ENCODE results near the gene TRAPPC6A. TPM values are rescaled to one million over a fixed set of nuclear protein-coding genes. Genes with fewer than 3 reads are reported as not detected.

The TRAPPC6A gene
- total and polyA plus RNA-seq, 9 of the 15 experiments (the other 6 are each of a cell fraction or from before 2014, with no cell fraction given): 0.82 to 23.6 (median 11.6) TPM

DNA sequence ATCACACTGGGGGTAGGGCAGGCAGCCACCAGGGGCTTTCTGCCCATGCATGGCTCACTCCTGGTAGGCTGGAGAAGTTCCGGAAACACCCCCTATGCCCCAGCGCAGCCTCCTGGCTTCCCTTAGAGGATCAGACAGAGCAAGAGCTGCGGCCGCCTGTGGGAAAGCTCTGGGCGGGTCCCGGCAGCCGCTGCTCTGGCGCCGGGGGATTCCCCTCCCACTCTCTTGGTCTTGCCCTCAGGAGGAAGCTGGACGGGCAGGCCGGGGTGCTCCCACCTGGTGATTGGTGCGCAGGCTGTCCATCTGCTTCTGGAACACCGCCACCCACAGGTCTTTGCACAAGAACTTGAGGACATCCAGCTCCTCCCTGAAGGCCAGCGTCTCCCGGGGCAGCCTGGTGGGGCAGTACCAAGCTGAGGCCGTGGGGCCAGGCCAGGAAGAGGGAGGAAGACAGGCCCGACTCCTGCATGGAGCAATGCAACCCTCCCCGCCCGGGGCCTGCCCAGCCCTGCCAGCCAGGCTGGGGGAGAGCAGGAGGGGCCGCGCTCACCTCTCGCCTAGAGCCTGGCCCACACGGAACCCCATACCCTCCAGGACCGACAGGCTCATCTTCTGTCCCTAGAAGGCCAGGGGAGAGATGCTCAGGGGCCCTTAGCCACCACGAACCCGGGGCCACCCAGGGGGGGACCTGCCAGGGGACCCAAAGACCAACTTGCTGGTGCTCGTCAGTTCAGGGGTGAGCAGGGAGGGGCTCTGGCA lies 13.3 kb downstream of the TRAPPC6A start (continued):
- TF ChIP-seq RBM39 (optimal IDR thresholded peaks at IDR 0.05; ENCODE audit: low read depth, low read length): no peak
- no peak for TF ChIP-seq TCF3 (CRISPR knock-in tag; IDR thresholded peaks at IDR 0.05)
- TF ChIP-seq FOXO4 (CRISPR knock-in tag; IDR thresholded peaks at IDR 0.05): no peak
- TF ChIP-seq PKNOX1 (IDR thresholded peaks at IDR 0.05): peak; percentile 94
- no peak for TF ChIP-seq FOXK1 (CRISPR knock-in tag; IDR thresholded peaks at IDR 0.05; ENCODE audit: borderline replicate concordance)
- no peak for TF ChIP-seq ZNF699 (CRISPR knock-in tag; IDR thresholded peaks at IDR 0.05; ENCODE audit: insufficient replicate concordance)
- no peak for TF ChIP-seq CHD2 (IDR thresholded peaks at IDR 0.05; ENCODE audit: low read depth, low read length)
- no peak for TF ChIP-seq PCBP1 (IDR thresholded peaks at IDR 0.05; ENCODE audit: low read depth, low read length, poor library complexity, severe bottlenecking)
- no peak for TF ChIP-seq MTF1 (CRISPR knock-in tag; IDR thresholded peaks at IDR 0.05; ENCODE audit: borderline replicate concordance)
- no peak for TF ChIP-seq CCAR2 (IDR thresholded peaks at IDR 0.05; ENCODE audit: low read depth, low read length)
- peak; percentile 87 for TF ChIP-seq ZNF263 (CRISPR knock-in tag; IDR thresholded peaks at IDR 0.05; ENCODE audit: borderline replicate concordance)
- TF ChIP-seq U2AF2 (optimal IDR thresholded peaks at IDR 0.05; ENCODE audit: low read depth, low read length): no peak
- TF ChIP-seq RHOXF2B (CRISPR knock-in tag; conservative IDR thresholded peaks at IDR 0.05): no peak
- TF ChIP-seq RBM14 (IDR thresholded peaks at IDR 0.05; ENCODE audit: borderline replicate concordance, insufficient read depth, low read depth, low read length): no peak
- no peak for TF ChIP-seq SIX5 (IDR thresholded peaks at IDR 0.05; ENCODE audit: borderline replicate concordance in 1 of 2, insufficient read depth in 1 of 2, low read depth in 1 of 2, low read length in 2 of 2)
- no peak for TF ChIP-seq GABPB1 (CRISPR knock-in tag; IDR thresholded peaks at IDR 0.05)
- TF ChIP-seq RFX1 (IDR thresholded peaks at IDR 0.05): no peak
- no peak for TF ChIP-seq ZSCAN29 (IDR thresholded peaks at IDR 0.05)
- TF ChIP-seq, protein P1, sequence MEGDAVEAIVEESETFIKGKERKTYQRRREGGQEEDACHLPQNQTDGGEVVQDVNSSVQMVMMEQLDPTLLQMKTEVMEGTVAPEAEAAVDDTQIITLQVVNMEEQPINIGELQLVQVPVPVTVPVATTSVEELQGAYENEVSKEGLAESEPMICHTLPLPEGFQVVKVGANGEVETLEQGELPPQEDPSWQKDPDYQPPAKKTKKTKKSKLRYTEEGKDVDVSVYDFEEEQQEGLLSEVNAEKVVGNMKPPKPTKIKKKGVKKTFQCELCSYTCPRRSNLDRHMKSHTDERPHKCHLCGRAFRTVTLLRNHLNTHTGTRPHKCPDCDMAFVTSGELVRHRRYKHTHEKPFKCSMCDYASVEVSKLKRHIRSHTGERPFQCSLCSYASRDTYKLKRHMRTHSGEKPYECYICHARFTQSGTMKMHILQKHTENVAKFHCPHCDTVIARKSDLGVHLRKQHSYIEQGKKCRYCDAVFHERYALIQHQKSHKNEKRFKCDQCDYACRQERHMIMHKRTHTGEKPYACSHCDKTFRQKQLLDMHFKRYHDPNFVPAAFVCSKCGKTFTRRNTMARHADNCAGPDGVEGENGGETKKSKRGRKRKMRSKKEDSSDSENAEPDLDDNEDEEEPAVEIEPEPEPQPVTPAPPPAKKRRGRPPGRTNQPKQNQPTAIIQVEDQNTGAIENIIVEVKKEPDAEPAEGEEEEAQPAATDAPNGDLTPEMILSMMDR (IDR thresholded peaks at IDR 0.05 in 2 of 3, conservative IDR thresholded peaks at IDR 0.05 in 1 of 3; ENCODE audit: insufficient read depth in 2 of 3, low read depth in 1 of 3, low read length in 3 of 3): peak in 2 of 3 experiments; percentile 23 to 30; a peak in 4 of 6 replicates
- no peak for TF ChIP-seq ARNT (IDR thresholded peaks at IDR 0.05)
- TF ChIP-seq GATAD2A (IDR thresholded peaks at IDR 0.05): no peak
- no peak for TF ChIP-seq IRF2 (CRISPR knock-in tag; IDR thresholded peaks at IDR 0.05)
- TF ChIP-seq GATA2 (CRISPR knock-in tag; IDR thresholded peaks at IDR 0.05): no peak
- TF ChIP-seq POLR3A (IDR thresholded peaks at IDR 0.05; ENCODE audit: borderline replicate concordance, extremely low read depth, insufficient read depth, insufficient read length): no peak
- TF ChIP-seq ZNF124 (CRISPR knock-in tag; IDR thresholded peaks at IDR 0.05): no peak
- no peak for TF ChIP-seq ARID1B (IDR thresholded peaks at IDR 0.05)
- no peak for TF ChIP-seq ZNF253 (CRISPR knock-in tag; conservative IDR thresholded peaks at IDR 0.05)

Data from K562 (cell line).